Measurements from ENCODE around the gene UNC119.

The UNC119 gene

DNA sequence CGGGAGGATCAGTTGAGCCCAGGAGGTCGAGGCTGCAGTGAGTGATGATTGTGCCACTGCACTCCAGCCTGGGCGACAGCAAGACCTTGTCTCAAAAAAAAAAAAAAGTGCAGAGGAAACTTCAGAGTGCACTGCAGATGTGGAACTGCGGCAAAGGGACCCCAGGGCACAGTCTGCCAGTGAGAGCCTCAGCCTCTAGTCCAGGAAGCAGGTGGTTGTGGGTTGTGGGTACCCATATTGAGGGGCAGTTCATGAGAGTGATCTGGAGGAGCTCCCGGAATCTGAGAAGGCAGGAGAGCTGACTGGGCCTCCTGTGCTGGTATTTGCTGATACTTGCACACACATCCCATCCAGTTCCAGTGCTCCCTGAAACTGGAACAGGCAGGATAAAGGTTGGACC lies 33.2 kb downstream of the UNC119 start:
- FAIRE-seq, result no peak

DNA sequence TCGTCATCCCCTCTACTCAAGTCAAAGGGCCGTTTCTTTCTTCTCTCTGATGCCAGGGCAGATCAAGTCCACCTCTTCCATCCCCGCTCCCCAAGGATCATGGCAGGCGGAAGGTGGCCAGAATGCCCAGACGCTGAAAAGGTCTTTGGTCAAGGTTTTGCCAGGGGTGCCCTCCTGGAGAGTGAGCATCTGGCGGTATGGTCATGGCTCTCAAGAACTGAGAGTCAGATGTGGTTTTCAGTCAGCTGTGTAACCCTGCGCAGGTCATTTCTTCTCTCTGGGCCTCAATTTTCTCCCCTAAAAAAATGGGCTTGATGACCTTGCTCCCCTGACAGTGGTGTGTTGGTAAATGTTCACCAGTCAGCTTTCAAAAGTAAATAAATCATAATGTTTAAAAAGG lies 33.8 kb downstream of the UNC119 start:
- FAIRE-seq, result no peak

DNA sequence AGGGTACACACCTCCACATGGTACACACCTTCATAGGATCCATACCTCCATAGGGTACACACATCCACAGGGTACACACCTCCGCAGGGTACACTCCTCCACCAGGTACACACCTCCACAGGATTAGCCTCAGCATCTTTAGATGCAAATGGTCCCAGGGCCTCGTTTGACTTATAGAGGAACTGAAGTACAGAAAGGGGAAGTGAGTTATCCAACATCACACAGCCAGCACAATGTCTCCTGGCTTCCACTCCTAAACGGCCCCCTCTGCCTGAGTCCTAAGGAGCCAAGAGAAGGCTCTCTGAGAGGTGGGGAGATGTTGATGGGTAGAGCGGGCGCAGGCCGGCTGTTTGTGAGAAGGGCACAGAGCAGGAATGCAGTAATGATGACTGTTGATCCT lies 34.3 kb downstream of the UNC119 start:
- no peak for FAIRE-seq

DNA sequence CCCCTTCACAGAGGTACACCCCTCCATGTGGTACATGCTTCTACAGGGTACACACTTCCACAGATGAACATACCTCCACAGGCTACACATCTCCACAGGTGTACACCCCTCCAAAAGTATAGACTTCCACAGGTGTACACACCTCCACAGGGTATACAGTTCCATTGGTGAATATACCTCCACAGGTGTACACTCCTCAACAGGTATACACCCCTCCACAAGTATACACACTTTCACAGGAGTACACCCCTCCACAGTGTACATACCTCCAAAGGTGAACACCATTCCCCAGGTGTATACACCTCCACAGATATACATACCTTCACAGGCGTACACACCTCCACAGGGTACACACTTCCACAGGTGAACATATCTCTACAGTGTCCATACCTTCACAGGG lies 36.9 kb downstream of the UNC119 start:
- FAIRE-seq, result no peak

DNA sequence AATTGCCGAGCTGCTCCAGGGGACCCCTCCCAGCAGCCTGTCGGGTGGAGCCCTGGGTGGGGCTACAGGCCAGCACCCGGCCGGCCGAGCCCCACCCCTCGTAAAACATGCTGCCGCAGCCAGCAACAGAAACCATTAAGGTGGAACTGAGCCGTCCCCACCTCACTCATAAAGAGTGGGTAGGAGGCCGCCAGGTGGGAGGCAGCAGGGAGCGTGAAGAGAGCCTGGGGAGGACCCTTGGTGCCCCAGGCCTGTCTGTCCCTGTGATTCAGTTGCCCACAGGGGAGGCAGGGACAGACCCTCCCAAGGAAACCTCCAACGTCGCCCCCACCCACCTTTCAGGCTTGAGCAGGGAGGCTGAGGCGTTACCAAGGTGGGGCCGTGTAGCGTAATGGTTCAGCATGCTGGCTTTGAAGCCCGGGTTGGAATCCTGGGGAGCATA lies 37.8 kb downstream of the UNC119 start:
- FAIRE-seq, result no peak

DNA sequence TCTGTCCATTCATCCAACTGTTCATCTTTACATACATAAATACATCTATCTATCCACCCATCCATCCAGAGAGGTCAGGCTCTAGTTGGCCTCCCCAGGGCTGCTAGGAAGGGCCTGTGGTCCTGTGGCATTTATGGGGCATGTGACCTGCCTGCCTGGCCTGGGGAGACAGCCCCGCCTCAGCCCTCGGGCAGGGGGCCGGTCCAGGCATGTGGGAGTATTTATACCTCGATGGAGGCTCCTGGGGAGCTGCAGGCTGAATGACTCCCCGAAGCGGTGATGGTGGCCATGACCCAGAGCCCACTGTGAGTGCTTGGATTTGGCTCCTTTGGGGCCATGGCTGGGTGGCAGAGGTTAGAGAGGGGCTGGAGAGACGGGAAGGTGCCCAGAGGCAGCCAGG lies 38.9 kb downstream of the UNC119 start:
- no peak for FAIRE-seq

DNA sequence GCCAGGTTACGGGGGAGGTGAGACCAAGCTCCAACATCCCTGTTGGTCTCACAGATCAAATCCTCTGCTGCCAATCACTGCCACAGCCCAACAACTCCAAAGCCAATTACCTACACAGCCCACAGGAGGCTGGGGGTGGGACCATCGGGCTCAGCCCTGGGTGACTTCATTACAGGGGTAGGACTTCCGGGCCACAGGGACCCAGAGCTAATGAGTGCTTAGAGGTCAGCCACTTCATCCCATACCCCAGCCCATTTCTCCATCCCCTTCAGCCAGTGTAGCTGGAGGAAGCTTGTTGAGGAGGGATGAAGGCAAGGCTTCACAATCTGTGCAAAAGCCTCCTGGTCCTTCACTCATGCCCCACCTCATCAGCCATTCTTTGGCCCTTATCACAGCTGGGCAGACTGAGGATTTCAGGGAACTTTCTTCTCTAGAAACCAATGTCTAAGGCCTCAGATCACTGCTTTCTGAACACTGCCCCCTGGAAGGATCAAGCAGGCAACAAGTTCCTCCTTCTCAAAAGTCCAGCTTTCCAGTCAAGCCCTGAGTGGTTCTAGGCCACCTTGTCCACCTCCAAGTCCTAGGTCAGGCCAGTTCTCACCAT lies 40.5 kb downstream of the UNC119 start:
- no peak for FAIRE-seq

DNA sequence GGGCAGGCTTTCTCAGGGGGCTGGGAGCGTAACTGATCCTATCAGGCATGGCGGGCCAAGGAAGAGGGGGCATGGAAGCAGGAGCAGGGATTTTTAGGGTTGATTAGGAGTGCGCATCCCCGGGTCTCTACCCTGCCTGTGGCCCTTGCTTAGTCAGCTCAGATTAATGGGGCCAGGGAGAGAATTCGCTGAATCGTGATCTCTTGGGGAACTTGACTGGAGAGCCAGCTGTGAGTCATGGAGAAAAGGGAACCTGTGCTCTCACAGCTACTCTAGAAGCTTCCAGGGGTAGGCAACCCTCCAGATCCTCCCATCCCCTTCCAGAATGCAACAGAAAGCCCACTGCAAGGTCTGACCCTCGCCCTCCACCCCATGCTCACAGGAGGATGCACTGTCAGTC lies 42.6 kb downstream of the UNC119 start:
- FAIRE-seq, result no peak

DNA sequence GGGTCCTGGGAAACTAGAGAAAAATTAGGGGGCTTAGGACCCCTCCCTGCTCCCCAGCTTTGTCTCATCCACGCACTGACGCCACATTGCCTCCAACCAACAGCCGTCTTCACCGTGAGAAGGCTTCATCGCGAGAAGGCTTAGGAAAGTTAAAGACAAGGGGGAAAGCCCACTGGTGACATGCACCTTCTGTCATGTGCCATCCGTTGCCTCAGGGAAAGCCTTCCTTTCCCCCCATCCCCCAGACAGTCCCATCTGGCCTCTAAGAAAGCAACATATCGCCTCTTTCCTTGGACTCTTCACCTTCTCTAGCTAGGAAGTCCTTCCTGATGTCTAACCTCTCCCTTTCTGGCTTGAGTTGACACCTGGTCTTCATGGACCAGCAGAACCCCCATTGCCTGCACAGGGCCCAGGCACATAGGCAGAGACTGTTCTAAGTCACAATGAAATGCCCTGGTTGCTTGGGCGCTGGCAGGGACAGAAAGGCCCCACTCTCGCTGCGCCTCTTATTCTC lies 44.2 kb downstream of the UNC119 start:
- no peak for FAIRE-seq

DNA sequence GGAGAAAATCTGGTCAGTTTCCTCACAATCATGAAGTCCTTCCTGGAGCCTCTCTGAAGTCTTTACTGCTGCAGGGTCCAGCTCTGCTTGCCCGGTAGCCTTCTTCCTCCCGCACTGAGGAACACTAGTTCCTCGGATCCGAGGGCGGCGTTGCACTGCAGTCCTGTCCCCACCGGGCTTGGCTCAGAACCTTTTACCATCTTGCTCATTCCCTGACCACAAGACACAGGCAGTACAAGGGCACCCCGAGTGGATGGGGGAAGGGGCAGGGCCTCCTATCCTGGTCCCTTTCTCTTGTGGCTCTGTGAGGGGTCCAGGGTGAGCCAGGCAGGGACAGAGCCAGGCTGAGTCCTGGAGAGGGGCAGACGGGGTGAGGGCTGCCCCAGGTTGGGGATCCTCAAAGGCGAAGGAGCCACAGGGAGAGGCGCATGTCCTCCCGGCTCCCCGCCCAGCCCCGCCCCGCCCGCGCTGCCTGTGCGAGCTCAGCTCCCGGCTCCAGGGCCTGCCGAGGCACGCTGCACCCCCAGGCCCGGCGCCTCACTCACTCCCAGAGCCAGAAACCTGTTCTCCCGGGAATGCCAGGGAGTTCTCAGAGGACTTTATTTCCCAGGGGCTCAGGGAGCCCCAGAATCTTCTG lies 44.7 kb downstream of the UNC119 start:
- FAIRE-seq, result no peak

DNA sequence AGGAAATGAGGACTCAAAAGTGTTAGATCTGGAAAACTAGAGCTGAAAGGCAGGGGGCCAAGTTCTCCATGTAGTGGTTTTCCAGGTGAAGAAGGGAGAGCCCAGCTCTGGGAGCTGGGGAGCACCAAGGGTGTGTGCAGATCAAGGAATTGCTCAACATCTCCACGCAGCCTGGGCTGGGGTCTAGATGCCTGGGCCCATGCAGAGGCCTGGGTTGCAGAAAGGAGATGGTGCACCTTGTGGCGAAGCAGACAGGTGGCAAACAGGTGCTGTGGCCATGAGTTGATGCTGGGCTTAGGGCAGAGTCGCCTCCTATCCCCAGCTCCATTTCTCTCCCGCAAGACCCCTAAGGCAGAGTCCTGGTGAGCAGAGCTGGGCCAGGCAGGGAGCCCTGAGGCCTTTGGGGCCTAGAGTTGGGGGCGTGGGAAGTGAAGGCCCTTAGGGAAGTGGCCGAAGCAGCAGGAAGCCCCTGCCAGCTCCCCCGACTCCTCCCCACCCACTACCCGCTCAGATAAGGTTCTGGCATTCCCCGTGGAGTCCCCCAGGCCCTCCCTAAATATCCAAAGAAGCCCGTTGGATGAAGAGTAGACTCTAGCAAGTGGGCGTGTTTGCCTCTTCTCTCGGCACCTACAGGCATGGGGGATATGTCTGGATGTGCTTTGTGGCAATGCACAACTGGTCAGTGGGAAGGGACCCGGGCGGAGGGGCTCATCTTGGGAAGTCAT lies 45.5 kb downstream of the UNC119 start:
- no peak for FAIRE-seq

DNA sequence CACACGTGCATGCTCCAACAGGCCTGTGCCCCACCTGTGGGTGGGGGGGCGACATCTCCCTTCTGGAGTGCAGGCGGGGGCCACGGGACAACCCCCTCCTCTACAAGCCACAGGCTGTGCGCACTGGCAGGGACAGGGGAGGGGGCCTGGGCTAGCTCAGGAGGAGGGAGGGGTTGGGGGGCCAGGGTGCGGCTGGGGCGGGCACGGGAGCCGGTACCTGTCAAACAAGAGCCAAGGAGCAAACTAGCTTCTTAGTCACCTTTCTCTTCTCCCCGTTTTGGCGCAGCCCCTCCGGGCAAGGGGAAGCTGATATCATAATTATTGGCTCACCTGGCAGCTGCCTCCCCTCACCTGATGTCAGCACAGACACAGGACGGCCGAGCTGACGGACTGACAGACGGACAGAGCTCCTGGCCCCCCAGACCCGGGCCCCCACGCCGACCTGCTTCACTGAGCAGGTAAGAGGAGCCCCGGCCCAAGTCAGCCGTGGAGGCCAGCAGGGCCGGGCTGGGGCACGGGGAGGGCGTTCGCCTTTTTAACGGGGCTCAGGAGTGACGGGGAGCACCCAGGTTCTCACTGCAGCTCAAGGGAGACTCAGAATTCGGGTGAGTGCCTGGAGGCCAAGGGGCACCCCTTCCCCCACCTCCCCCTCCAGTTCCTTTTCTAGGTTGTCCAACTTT lies 46.3 kb downstream of the UNC119 start, which contains the start of gene FOXN1:
Gene FOXN1 (plus strand): TSS at position 363 of the 680 bp plus-strand sequence. CDS start 17,622 bp downstream, outside the sequence.
- no peak for FAIRE-seq

DNA sequence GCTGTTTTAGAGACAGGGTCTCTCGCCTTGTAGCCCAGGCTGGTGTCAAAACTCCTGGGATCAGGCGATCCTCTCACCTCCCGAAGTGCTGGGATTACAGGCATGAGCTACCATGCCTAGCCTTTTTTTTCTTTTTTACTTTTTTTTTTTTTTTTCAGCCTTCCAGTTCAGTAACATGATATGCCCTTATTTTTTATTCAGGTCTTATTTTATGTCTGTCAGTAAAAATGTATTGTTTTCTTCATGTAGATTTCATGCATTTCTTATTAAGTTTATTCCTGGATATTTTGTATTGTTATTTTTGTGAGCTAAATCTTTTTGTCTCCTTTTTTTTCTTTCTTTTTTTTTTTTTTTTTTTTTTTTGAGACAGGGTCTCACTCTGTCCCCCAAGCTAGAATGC lies 49.0 kb downstream of the UNC119 start:
- FAIRE-seq, result no peak

DNA sequence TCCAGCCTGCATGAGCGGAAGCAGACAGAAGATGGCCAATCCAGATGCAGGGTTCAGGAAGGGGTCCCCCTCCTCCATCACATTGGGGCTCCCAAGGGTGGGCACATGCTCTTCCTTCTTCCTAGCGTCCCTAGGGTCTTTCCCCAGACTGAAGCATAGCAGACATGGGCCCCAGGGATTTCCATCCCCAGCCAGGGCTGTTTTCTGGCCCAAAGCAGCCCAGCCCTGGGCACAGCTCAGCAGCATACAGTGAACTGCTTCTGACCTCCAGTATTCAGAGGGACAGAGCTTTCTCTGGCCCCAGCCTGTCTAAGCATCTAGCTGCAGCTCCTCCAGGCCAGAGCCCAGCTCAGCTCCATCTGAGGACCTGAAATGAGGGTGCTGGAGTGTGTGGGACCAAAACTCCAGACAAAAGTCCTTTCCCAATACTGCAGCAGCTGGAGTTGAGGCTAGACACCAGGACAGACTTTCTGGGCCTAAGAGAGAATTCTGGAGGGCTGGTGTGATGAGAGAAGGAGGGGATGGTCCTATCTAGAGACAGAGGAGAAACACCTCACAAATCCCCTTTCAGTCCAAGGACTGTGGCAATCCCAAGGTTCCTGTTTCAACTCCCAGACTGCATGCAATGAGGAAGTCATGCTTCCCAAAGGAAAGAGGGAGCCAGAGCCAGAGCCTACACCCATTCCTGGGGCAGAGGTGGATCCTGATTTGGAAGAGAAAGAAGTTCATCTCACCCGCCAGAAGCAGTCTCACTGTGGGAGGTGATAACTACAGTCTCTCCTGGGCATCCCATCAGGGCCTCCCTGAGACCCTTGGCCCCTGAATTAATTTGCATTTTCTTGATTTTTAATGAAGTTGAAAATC lies 50.8 kb downstream of the UNC119 start:
- no peak for FAIRE-seq

DNA sequence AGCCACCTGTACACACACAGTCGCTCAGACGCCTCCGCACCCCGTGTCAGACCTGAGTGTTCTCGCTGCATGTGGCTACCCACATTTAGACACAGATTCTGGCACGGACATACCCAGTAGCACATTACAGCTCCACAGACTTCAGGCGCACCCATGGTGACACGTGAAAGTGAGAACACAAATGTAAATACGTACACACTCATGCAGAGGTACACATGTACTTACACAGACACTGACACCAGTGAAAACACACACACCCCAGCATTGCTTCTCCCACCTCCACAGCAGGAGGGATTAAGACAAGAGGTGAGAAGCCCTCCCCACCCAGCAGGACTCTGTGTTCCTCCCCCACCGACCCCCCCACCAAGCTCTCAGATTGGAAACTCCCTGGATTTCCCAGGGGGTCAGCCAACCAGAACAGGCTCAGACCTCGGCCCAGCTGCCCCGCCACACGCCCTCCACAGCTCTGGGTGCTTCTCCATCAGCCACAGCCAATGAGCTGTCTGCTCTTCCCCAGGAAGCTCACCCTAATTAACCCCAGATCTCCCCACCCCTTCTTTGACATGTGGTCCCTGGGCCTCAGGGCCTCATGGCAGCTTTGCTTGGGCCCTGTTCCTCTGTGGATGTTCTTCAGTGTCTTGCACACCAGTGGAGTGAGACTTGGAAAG lies 51.6 kb downstream of the UNC119 start:
- FAIRE-seq, result no peak

DNA sequence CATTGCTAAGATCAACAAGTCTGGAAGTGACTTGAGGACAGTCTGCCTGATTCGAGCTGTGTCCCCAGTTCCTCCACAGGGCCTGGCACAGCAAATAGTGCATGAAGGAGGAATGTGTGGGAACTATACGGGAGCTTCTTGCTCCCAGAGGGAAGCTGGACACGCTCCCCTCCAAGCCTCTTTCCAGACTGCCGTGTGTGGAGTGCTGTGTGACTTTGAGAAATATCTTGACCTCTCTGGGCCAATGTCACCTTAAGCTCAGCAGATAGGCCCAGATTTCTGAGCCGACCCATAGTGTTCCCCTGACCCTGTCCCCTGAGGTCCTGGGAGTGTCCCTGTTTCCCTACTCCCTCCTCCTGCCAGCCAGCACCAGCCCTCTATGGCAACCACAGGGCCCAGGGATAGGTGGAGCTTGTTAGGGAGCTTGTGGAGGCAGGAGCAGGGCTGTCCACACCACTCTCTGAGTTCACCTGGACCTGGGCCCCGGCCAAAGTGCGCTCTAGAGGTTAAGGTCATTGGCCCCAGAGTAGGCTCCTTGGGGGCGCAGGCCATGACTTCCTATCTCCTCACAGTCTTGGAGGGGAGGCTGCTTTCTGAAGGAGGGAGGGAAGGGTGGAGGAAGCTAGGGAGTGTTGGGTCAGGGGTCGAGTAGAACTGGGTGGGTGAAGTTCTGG lies 52.6 kb downstream of the UNC119 start:
- no peak for FAIRE-seq

DNA sequence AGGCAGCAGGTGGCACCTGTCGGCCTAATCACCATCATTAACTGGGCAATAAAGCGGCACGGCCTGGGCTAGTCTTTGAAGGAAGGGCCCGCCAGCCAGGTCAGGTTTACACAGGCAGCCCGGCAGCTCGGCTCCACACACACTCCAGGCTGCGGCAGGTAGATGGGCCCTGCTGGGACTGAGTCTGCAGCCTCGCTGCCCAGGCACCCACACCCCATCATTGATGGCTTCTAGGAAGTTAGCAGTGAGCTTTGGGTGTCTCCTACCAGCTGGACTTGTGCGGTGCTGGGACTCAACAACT lies 53.1 kb downstream of the UNC119 start:
- no peak for FAIRE-seq

DNA sequence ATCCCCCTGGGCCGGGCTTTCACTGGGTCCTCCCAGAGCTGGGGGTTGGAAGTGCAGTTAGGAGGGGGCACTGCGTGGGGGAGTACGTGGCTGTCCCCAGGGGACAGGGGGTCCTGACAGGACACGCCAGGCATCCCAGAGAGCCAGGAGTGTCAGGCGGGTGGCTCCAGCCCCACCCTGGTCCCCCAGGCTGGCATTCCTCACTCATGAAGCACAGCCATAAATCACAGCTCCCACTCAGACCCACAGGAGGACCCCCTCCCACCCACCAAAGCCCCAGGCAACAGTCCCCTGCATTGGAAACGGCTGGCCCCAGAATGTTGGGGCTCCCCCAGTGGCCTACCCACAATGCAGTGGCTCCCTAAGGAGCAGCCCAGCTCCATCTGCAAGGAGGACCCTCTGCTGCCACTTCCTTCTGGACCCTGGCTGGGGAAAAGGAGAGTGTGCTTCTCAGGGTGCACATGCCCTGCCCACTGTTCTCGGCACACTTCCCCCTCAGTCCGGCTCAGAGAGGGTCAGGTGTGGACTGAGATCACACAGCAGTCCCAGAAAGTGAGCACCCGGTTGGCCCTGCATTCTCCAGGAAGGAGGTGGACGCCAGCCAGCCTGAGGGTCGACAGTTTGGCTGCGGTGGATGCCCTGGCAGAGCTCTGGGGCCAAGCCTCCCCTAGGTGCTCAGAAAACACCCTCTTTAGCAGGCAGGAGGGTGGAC lies 53.6 kb downstream of the UNC119 start:
- no peak for FAIRE-seq

DNA sequence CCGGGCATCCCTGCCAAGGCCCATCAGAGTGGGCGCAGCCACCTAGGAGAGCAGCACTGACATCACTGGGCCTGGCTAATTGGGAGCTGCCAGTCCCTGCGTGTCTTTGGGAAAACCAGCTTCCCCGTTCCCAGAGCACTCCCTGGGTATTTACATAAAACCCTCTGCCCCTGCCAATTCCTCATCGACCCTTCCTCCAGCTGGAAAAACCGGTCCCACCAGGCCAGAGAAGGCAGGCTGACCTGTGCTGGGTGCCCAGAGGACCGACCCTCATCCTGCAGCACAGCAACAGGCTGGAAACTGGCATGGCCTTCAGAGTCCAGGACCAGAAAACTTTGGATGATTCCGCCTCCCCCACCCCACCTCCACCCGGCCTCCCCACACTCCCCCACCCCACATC lies 54.5 kb downstream of the UNC119 start:
- no peak for FAIRE-seq

All from A204.1 (cell line).